HG03354 (cell line): ENCODE measurements around the gene ZNF195.
"Not testable (repeated sequence)": the region's sequence is repeated elsewhere in the genome, so short reads cannot be mapped to it uniquely, and the experiment has no call there.

ENCODE experiments used
- ATAC-seq: cut with Tn5 transposase; IDR thresholded peaks from one replicate; pipeline ENCODE4 v1.9.1; 2021; ENCODE audit warnings: mild to moderate bottlenecking; ENCODE audit not compliant: unreplicated experiment, poor library complexity, severe bottlenecking

The ZNF195 gene

GRCh38 chr11:3357994-3358676, 20.8 kb downstream of the ZNF195 start:
- ATAC-seq = no peak

- no peak for ATAC-seq
These were observed 21.6 kb downstream of the ZNF195 start for GRCh38 chr11:3357302-3357701.

DNA sequence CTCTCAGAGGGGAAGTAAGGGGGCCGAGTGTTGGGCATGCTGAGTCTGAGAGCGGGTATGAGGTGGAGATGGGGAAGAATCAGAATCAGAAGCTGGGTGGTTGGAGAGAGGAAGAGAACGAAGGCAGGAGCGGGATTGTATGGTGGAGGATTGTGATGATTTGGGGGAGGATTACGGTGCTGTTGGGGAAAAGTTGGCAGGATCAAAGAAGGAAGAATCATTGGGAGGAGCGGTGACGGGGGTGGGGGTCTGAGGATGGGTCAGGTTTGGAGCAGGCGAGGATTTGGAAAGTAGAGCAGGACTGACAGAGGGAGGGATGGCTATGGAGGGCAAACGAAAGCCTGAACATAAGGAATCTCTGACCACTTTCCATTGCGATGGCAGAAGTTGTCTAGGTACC, 22.1 kb downstream of the ZNF195 start:
- ATAC-seq = no peak

GRCh38 chr11:3353066-3353465, 25.9 kb downstream of the ZNF195 start:
- no peak for ATAC-seq

- ATAC-seq = no peak
These were observed 31.8 kb downstream of the ZNF195 start for GRCh38 chr11:3347127-3347526.

GRCh38 chr11:3346587-3346986, 32.4 kb downstream of the ZNF195 start:
- ATAC-seq = no peak

GRCh38 chr11:3345736-3346135, 33.2 kb downstream of the ZNF195 start:
- no peak for ATAC-seq

DNA sequence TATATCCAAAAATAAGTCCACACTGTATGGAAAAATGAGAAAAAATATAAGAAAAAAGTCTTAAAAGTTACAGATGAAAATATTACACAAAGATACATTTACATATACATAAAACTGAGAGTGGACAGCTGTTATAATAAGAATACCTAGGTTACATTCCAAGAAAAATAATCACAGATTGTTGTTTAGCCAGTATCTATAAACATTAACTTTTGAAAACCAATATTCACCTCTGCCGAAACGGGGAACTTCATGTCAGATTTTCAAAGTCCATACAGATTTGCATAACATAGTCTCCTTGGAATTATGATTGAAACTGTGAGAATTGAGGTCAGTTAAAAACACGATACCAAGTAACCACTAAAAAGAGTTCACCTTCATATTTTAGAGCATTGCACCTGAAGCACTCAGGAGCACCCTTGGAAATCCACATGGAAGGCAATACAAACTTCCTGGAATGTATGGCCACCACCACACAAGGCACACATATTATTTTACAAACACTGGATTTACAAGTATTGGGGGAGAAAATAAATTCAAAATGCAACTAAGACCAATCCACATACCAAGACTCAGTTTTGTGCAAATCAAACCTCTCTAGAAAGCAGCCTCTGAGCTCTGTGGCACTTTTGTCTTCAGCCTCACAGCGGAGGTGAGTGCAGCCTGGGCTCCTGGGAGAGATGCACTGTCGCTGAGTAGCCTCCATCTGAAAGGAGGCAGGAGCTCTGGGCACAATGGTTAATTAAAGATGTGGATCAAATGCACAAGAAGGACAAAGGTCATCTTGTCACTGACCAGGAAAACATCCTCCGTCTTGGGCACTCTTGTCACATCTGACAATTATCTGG, 34.4 kb downstream of the ZNF195 start:
- no peak for ATAC-seq

DNA sequence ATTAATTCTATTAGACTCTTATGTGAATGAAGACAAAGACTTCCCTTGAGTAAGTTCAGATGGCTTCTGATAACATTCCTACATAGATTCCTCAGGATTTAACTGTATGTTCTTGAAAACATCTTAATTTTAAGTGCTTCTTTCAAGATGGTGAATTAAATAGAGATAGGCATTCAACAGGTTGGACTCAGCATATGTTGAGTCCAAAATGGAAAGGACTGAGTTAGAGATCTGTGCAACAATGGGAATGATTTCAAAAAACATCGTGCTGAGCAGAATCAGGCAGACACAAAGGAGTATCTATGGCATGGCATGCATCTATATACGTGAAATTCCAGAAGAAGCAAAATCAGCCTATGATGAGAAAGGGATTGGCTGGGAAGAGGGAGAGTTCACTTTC, 36.2 kb downstream of the ZNF195 start:
- ATAC-seq = no peak

GRCh38 chr11:3341298-3341697, 37.6 kb downstream of the ZNF195 start:
- ATAC-seq = no peak

GRCh38 chr11:3340025-3340424, 38.9 kb downstream of the ZNF195 start:
- no peak for ATAC-seq

GRCh38 chr11:3339340-3339624, 39.7 kb downstream of the ZNF195 start:
- no peak for ATAC-seq

DNA sequence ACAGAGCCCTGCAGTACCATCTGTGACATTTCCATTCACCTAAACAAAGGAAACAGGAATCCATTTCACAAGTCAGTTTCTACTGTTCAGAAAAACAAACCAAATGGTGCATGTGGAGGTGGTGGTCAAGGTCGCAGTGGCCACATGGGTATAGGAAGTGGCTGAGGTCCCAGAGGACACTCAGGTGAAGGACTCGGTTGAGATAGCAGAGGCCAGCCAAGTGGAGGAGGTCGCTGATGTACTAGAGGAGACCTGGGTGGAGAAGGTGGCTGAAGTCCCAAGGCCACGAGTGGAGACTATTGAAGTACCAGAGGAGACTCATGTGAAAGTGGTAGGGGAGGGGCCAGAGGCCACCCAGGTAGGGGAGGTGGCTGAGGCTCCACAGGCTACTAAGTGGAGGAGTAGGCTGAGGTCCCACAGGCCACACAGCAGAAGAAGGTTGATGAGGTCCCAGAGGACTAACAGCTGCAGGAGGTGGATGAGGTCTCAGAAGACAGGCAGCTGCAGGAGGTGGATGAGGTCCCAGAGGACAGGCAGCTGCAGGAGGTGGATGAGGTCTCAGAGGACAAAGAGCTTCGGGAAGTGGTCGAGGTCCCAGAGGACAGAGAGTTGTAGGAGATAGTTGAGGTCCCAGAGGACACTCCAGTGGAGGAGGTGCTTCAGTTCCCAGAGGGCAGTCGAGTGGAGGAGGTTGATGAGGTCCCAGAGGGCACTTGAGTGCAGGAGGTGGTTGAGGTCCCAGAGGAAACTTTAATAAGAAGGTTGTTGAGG, 40.2 kb downstream of the ZNF195 start:
- no peak for ATAC-seq

DNA sequence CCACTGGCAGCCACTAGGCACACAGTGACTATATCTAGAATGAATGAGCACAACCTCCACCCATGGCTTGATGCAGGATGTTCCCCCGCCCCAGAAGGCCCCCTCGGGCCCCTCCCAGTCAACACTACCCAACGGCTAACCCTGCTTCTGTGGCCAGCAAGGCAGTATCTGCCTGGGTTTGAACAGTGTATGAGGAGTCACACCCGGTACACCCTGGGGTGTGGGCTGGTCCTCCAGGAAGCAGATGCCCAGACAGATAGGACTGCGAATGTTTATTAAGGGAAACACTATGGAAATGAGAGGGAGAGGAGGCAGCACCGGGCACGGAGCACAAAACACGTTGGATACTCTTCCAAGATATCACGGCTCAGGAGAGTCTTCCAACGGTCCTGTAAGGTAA, 42.5 kb downstream of the ZNF195 start:
- not testable (repeated sequence) for ATAC-seq

GRCh38 chr11:3333157-3333556, 45.8 kb downstream of the ZNF195 start:
- not testable (repeated sequence) for ATAC-seq

DNA sequence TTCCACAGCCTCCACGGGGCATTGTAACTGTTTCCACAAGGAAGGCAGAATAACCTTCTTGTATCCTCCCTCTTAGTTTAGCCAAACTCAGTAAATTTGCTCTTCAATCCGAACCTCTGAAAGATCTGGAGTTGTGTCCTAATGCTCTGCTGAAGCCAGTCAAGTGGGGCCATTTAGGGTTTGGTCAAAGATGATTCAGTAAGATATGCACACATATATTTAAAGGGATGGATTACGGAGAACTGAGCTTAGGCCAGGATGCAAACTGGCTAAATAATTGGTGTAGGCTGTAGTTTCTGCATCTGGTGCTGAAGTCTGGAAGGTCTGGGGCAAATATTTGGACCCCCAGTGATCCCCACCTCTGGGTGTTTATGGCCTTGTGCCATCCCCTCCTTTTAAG, 47.9 kb downstream of the ZNF195 start:
- not testable (repeated sequence) for ATAC-seq

GRCh38 chr11:3330064-3330463, 48.9 kb downstream of the ZNF195 start:
- not testable (repeated sequence) for ATAC-seq

DNA sequence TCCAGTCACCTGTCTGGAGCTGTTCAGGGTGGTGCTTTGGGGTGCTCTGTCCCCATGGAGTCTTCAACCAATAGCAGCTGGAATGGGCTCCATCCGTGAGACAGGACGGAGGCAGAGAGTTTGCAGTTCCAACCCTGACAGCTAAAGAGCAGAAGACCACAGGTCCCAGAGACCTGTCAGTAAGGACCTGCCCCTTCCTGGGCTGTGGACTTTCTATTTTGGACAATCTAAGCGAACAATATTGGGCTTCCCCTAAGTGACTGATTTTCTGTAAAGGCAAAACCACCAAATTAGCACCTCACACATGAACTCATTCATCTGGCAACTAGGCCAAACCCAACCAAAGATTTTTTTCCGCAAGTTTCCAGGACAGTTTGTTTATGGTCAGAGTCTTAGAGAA, 50.4 kb downstream of the ZNF195 start:
- not testable (repeated sequence) for ATAC-seq

GRCh38 chr11:3326450-3326849, 52.5 kb downstream of the ZNF195 start:
- ATAC-seq = not testable (repeated sequence)

- not testable (repeated sequence) for ATAC-seq
These were observed 54.2 kb downstream of the ZNF195 start for GRCh38 chr11:3324724-3325123.
